Measurements from ENCODE around the gene PRKRA. TPM values are rescaled to one million over a fixed set of nuclear protein-coding genes. Genes with fewer than 3 reads are reported as not detected.

The PRKRA gene
- total RNA-seq, 1 experiment from 2014 or later = 95.5 TPM

Other genes with a start within 250 kb of the PRKRA start
- 1.1 and 2.1 TPM in 2 replicates for gene PJVK, start 203 bp upstream of the PRKRA start, total RNA-seq (2014; rRNA removed)
- 51.2 and 51.6 TPM in 2 replicates for gene FKBP7, start 27.4 kb upstream of the PRKRA start, total RNA-seq (2014; rRNA removed)
- gene PLEKHA3, start 29.3 kb upstream of the PRKRA start, total RNA-seq (2014; rRNA removed) = 14.1 and 14.9 TPM in 2 replicates

Measured in LHCN-M2 (cell line).